Right ventricle myocardium superior (tissue), 1 donor: ENCODE results near the gene GP2. TPM values are rescaled to one million over a fixed set of nuclear protein-coding genes. Genes with fewer than 3 reads are reported as not detected.

ENCODE experiments used
- ATAC-seq: fragments of 200-7000 bp; cut with Tn5 transposase; one replicate; pipeline ENCODE4 v1.9.1; 2020; ENCODE audit warnings: mild to moderate bottlenecking; ENCODE audit not compliant: poor library complexity
- DNase-seq: peaks from one replicate; pipeline ENCODE4 v3.0.0-alpha.2; 2020
- intact Hi-C: fragments of 100-400 bp; cut with DNase I; formaldehyde crosslinking; loops from one replicate; pipeline ENCODE4 v1.11.2; 2022
- total RNA-seq: library from RNA; stranded (reverse); fragmentation: NEBNext Ultra II Directional; extraction: Animal tissue kit (Norgen Biotek cat#: 25700); gene quantifications from one replicate; pipeline ENCODE4 v1.2.1, GENCODE V29; 2021
- donor health status: DM: no; HTN: yes; CAD: no; lungs with severe emphysema.

GP2 gene
- total RNA-seq, 1 donor from 2014 or later = not detected

DNA sequence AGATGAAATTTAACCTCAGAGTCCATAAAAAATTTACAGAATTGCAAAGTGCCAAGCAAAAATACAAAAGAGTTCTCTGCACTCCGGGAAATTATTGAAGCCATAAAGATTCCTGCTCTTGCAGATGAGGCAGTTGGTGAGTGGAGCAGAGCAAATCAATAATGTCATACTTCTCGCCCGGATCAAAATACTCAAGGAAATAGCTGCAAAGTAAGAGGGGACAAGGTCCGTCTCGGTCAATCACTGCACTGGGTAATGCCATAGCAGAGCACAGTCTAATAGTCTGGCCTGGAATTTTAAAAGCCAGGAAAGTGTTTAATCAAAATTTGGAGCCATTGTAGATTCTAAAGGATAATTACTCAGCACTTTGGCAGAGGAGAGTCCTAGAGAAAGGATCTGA, 58.9 kb downstream of the GP2 start:
- intact Hi-C loops = no loop called here
- ATAC-seq = no peak
- no peak for DNase-seq

DNA sequence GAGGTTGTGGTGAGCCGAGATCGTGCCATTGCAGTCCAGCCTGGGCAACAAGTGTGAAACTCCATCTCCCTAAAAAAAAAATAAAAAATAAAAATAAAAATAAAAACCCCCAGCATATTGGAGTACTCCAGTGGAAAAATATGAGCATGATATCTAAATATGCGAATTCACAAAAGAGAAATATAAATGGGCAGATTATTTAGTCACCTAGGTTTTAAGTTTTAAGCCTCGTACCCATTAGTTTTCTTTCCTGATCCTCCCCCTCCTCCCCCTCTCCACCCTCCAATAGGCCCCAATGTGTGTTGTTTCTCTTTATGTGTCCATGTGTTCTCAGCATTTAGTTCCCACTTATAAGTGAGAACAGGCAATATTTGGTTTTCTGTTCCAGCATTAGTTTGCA, 62.3 kb downstream of the GP2 start:
- intact Hi-C loops = no loop called here
- DNase-seq = no peak
- no peak for ATAC-seq

DNA sequence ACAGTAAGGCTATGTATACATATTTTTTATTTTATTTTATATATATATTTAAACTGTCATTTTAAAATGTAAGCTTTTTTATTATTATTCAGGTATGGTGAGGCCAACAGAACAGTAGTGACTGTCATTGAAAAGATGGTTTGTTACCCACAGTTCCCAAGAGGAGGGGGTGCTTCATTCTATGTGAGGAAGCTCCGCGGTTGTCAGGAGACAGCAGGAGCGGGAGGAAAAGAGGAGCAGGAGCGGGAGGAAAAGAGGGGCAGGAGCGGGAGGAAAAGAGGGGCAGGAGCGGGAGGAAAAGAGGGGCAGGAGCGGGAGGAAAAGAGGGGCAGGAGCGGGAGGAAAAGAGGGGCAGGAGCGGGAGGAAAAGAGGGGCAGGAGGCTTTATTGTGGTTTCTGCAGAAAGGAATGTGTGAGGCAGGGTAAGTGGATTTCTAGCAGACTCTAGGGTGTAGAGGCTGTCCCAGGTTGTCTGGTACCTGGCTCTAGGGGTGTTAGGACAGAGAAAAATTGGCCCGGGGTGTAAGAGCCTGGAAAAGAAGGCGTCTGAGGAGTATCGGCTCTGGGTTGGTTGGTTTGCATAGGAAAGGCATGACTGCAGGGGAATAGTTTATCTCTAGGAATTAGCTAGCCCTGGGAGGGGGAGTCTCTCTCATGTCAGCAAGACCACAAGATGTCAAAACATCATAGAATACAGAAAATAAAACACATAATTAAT, 64.0 kb downstream of the GP2 start:
- ATAC-seq = no peak
- no peak for DNase-seq
- intact Hi-C loops = no loop called here

DNA sequence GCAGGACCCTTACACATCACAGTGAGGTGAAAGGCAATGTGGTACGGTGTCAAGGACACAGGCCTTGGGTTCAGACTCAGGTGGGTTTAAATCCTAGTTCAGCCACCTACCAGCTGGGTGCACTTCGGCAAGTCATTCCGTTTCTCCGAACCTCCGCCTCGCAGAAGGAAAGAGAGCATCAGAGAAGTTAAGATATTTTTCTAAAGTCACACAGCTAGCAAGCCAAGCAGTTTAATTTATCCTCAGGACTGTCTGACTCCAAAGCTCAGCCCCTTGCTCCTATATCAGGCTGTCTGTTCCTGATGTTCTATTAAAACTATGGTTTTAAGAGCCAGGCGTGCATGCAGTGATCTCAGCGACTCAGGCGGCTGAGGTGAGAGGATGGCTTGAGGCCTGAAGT, 65.1 kb downstream of the GP2 start:
- intact Hi-C loops = no loop called here
- no peak for ATAC-seq
- DNase-seq = no peak

DNA sequence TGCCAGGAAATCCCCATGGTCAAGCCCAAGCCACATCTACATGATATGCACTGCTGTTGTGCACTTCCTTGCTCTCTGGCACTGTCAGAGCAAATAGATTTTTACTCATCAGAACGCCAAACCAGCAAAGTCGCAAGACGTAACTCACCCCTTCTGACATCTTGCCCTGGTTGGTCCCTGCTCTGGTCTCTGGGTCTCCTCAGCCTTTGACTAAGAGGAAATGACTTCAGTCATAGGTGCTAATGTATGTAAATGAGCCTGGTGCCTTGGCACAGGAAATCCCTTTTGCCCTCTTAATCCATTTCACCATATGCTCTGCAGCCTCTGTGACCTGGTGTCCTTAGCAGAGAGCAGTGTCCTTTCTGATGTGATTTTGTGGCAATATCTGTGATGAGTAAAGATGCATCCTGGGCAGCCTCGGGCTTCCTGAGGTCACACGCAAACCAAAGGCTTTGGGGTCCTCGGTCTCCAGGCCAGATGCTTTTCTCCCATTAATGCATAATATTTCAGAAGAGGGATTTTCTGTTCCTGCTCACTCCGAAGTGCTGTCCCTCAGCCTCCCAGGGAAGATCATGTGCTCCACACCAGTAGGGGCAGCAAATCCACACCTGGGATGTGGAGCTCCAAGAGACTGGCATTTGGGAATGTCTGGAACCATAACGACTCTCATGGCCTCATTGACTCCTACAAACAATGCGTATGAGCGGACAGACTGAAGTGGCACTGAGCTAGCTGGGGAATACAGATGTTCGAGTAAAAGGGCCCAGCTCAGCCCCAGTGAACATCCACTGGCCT, 66.9 kb downstream of the GP2 start:
- ATAC-seq (no peak), DNase-seq (no peak)
- intact Hi-C loops = no loop called here

Other genes with a start within 250 kb of the GP2 start
- gene UMOD, start 25.2 kb upstream of the GP2 start, total RNA-seq = not detected
- not detected for gene PDILT, start 77.2 kb upstream of the GP2 start, total RNA-seq
- gene ACSM5, start 82.0 kb upstream of the GP2 start, total RNA-seq = 1.4 TPM
- not detected for gene ACSM2A, start 124.0 kb upstream of the GP2 start, total RNA-seq
- gene ACSM2B, start 248.9 kb upstream of the GP2 start, total RNA-seq = not detected